Panc1 (cell line): ENCODE data around the gene ZFAND2B. TPM values are rescaled to one million over a fixed set of nuclear protein-coding genes. Genes with fewer than 3 reads are reported as not detected.

Experiments used
- ATAC-seq: fragments of 200-7000 bp; cut with Tn5 transposase; 2 replicates; pipeline ENCODE4 v1.9.1; 2020; ENCODE audit warnings: mild to moderate bottlenecking, moderate library complexity
- BruUV-seq: library from RNA; stranded (reverse); fragments of 400-500 nt; replicated peaks from 2 replicates; lab custom pipeline; 2021; lab: Mats Ljungman, UMichigan
- CTCF ChIA-PET: fragments of 300-600 bp; sonication (Branson Sonifier 250); formaldehyde crosslinking; loops from one replicate; lab custom pipeline; 2022; ENCODE audit warnings: antibody characterized with exemption; lab: Charles Lee
- POLR2A ChIA-PET: fragments of 300-600 bp; sonication (Branson Sonifier 250); formaldehyde crosslinking; loops from one replicate; lab custom pipeline; 2022; ENCODE audit warnings: antibody characterized with exemption; lab: Charles Lee
- DNase-seq: peaks from one replicate; pipeline ENCODE4 v3.0.0-alpha.2; 2010; ENCODE audit warnings: low read depth, low spot score
- H3K27ac ChIP-seq: 2 replicates; pipeline ENCODE4 v1.5.1; 2011; ENCODE audit warnings: mild to moderate bottlenecking, low read length, inconsistent platforms
- H3K27me3 ChIP-seq: fragments of 200-500 bp; sonication (Bioruptor generic); 2 replicates; pipeline ENCODE4 v1.6.0; 2014; ENCODE audit warnings: low read length, inconsistent platforms; ENCODE audit not compliant: control insufficient read depth, insufficient read depth
- H3K36me3 ChIP-seq: fragments of 200-500 bp; sonication (Bioruptor generic); 2 replicates; pipeline ENCODE4 v1.5.1; 2014; ENCODE audit warnings: inconsistent platforms, mild to moderate bottlenecking, low read length, moderate library complexity; ENCODE audit not compliant: control insufficient read depth, insufficient read depth
- H3K4me1 ChIP-seq: 2 replicates; pipeline ENCODE4 v1.5.1; 2011; ENCODE audit warnings: inconsistent platforms, mild to moderate bottlenecking, low read length, moderate library complexity; ENCODE audit not compliant: control insufficient read depth, insufficient read depth
- H3K4me3 ChIP-seq, 2 experiments: 2 replicates each; pipeline ENCODE4 v1.5.1; 2011 to 2012; ENCODE audit warnings: low read depth in 2 of 2, low read length in 2 of 2, mild to moderate bottlenecking in 2 of 2, inconsistent platforms in 1 of 2, moderate library complexity in 1 of 2
- H3K9me3 ChIP-seq: fragments of 200-500 bp; sonication (Bioruptor generic); 2 replicates; pipeline ENCODE4 v1.5.1; 2014; ENCODE audit warnings: low read depth, mild to moderate bottlenecking, inconsistent platforms, low read length, moderate library complexity; ENCODE audit not compliant: control insufficient read depth, insufficient read depth
- CTCF ChIP-seq: fragments of 450-650 bp; IDR thresholded peaks from 2 replicates; pipeline ENCODE4 v1.5.1; 2017; ENCODE audit warnings: mild to moderate bottlenecking
- POLR2AphosphoS5 ChIP-seq: IDR thresholded peaks from 2 replicates; pipeline ENCODE4 v1.6.1; 2012; ENCODE audit warnings: mild to moderate bottlenecking, low read depth, low read length, moderate library complexity
- REST ChIP-seq, 2 experiments: IDR thresholded peaks; 2 replicates each; pipeline ENCODE4 v1.6.1; 2011 to 2012; ENCODE audit warnings: low read depth in 2 of 2, control low read depth in 1 of 2, low read length in 1 of 2, mild to moderate bottlenecking in 1 of 2, moderate library complexity in 1 of 2; ENCODE audit not compliant: insufficient read depth in 1 of 2
- SIN3A ChIP-seq: IDR thresholded peaks from 2 replicates; pipeline ENCODE4 v1.6.1; 2012; ENCODE audit warnings: low read depth, mild to moderate bottlenecking, low read length, moderate library complexity, borderline replicate concordance; ENCODE audit not compliant: insufficient read depth
- TCF7L2 ChIP-seq: IDR thresholded peaks from 2 replicates; pipeline ENCODE4 v1.6.1; 2011; ENCODE audit warnings: mild to moderate bottlenecking, low read depth, low read length, inconsistent platforms
- in situ Hi-C: cut with HindIII; loops from 2 replicates; pipeline ENCODE4 v1.10.0; 2016; ENCODE audit warnings: low sequenced_read_pairs, low pct_unique_long_range_greater_than_20kb
- intact Hi-C: fragments of 100-400 bp; cut with micrococcal nuclease; formaldehyde crosslinking; loops from one replicate; pipeline ENCODE4 v1.10.0; 2022; ENCODE audit not compliant: unreplicated experiment
- total RNA-seq: library from RNA; stranded (reverse); gene quantifications from one replicate; pipeline ENCODE4 v1.2.1, GENCODE V29; 2021; ENCODE audit not compliant: unreplicated experiment

The ZFAND2B gene
- total RNA-seq, 1 experiment from 2014 or later, result 43.2 TPM

GRCh38 chr2:219218217-219218731 lies 11.7 kb downstream of the ZFAND2B start:
- ChIA-PET POLR2A (no interaction called here), CTCF (interaction anchor here (0.8 kb wide), 1 partner anchor 31 kb away, joined by 6 read pairs; no protein-coding TSS in a partner anchor)
- no peaks in the 10 kb centered on the region for H3K27me3 ChIP-seq
- H3K4me3 ChIP-seq, result peak overlapping the region; percentile 59 to 67
- TF ChIP-seq SIN3A, result 0 out of 2 replicates have a peak, but pooled peaks have one; percentile 63
- TF ChIP-seq TCF7L2, result no peak
- no peak for TF ChIP-seq CTCF
- TF ChIP-seq POLR2AphosphoS5, result no peak
- peak; percentile 89 to 91 for TF ChIP-seq REST (IDR thresholded peaks at IDR 0.05; ENCODE audit: insufficient read depth in 1 of 2, low read depth in 2 of 2, low read length in 1 of 2)
- no peaks in the 10 kb centered on the region for H3K9me3 ChIP-seq
- BruUV-seq, result no TSS peak
- H3K36me3 ChIP-seq, result 0 out of 2 replicates have a peak, but pooled peaks cover 2% of the 10 kb centered on the region
- DNase-seq, result no peak
- peaks cover 10% of the 10 kb centered on the region for H3K4me1 ChIP-seq
- in situ Hi-C loops (no loop called here), intact Hi-C loops (loop anchor here (10.0 kb wide), 1 partner anchor 53 kb away; the partner anchor contains the start of gene NHEJ1)
- peak overlapping the region; percentile 77 for H3K27ac ChIP-seq
- ATAC-seq, result peak; percentile 89

- Histone ChIP-seq H3K36me3 (0 out of 2 replicates have a peak, but pooled peaks cover 2% of the 10 kb centered on the region), H3K4me1 (peaks cover 10% of the 10 kb centered on the region), H3K27ac (peak within 1 kb of the TSS; percentile 77), H3K4me3 (peak within 1 kb of the TSS; percentile 59 to 67), H3K27me3 (no peaks in the 10 kb centered on the region), H3K9me3 (no peaks in the 10 kb centered on the region)
- DNase-seq (peak; percentile 52), ATAC-seq (peak; percentile 83)
- no TSS peak for BruUV-seq
- intact Hi-C loops (loop anchor here (10.0 kb wide), 1 partner anchor 54 kb away; the partner anchor contains the start of gene NHEJ1), in situ Hi-C loops (no loop called here)
- TF ChIP-seq POLR2AphosphoS5 (peak; percentile 82), REST (IDR thresholded peaks at IDR 0.05; ENCODE audit: insufficient read depth in 1 of 2, low read depth in 2 of 2, low read length in 1 of 2) (no peak; a peak in 1 of 4 replicates)
- ChIA-PET CTCF (no interaction called here), POLR2A (interaction anchor here (0.6 kb wide), 1 partner anchor 29 kb away, joined by 3 read pairs; no protein-coding TSS in a partner anchor)
Observed at GRCh38 chr2:219218732-219219701, 12.4 kb downstream of the ZFAND2B start, which contains the start of gene ABCB6. Gene ABCB6, minus strand, starts transcription at chr2:219218958. Its CDS starts 285 bp downstream, at chr2:219218673.
